Neuronal stem cell (in vitro differentiated cells): ENCODE results near the gene PIK3R5.

Experiments
- DNase-seq: peaks from one replicate; pipeline ENCODE4 v3.0.0-alpha.2; 2013; ENCODE audit warnings: low spot score
- H2AFZ ChIP-seq: one replicate; pipeline ENCODE4 v1.6.1; 2013; ENCODE audit warnings: mild to moderate bottlenecking, low read length, inconsistent platforms
- H2AK5ac ChIP-seq: 2 replicates; pipeline ENCODE4 v1.6.1; 2013; ENCODE audit warnings: low read depth, mild to moderate bottlenecking, inconsistent platforms, low read length, moderate library complexity, mixed read lengths
- H2BK120ac ChIP-seq: 2 replicates; pipeline ENCODE4 v1.6.1; 2013; ENCODE audit warnings: low read depth, mild to moderate bottlenecking, inconsistent platforms, low read length, moderate library complexity, mixed read lengths
- H2BK12ac ChIP-seq: one replicate; pipeline ENCODE4 v1.6.1; 2013; ENCODE audit warnings: low read length, inconsistent platforms
- H2BK15ac ChIP-seq: 2 replicates; pipeline ENCODE4 v1.6.1; 2013; ENCODE audit warnings: mild to moderate bottlenecking, low read length, inconsistent platforms, mixed read lengths
- H2BK5ac ChIP-seq: one replicate; pipeline ENCODE4 v1.6.1; 2013; ENCODE audit warnings: inconsistent platforms, mild to moderate bottlenecking, low read length, moderate library complexity
- H3K14ac ChIP-seq: one replicate; pipeline ENCODE4 v1.6.1; 2013; ENCODE audit warnings: low read length, inconsistent platforms
- H3K18ac ChIP-seq: 2 replicates; pipeline ENCODE4 v1.6.1; 2013; ENCODE audit warnings: low read length, inconsistent platforms
- H3K23ac ChIP-seq: 2 replicates; pipeline ENCODE4 v1.6.1; 2013; ENCODE audit warnings: low read depth, mild to moderate bottlenecking, mixed read lengths, low read length, inconsistent platforms; ENCODE audit not compliant: poor library complexity
- H3K27ac ChIP-seq: replicated peaks from 3 replicates; pipeline ENCODE4 v1.5.1; 2013; ENCODE audit warnings: low read length, inconsistent platforms
- H3K27me3 ChIP-seq, 3 experiments: 2 replicates each; pipeline ENCODE4 v1.6.1; 2013; ENCODE audit warnings: low read length in 3 of 3, mild to moderate bottlenecking in 2 of 3, inconsistent platforms in 1 of 3, low read depth in 1 of 3, mixed read lengths in 1 of 3, moderate library complexity in 1 of 3; ENCODE audit not compliant: control insufficient read depth in 3 of 3, insufficient read depth in 3 of 3
- H3K36me3 ChIP-seq, 2 donors: replicated peaks in 1 of 2; 2 replicates each; pipeline ENCODE4 v1.6.1; 2013; ENCODE audit warnings: low read length in 2 of 2; ENCODE audit not compliant: control insufficient read depth in 2 of 2, insufficient read depth in 2 of 2
- H3K4ac ChIP-seq: 2 replicates; pipeline ENCODE4 v1.6.1; 2013; ENCODE audit warnings: inconsistent platforms, mild to moderate bottlenecking, low read length, moderate library complexity
- H3K4me1 ChIP-seq, 2 donors: 1 replicate in 1 of 2; 2 replicates in 1 of 2; pipeline ENCODE4 v1.6.1; 2013; ENCODE audit warnings: low read length in 2 of 2, low read depth in 1 of 2; ENCODE audit not compliant: control insufficient read depth in 2 of 2, insufficient read depth in 1 of 2
- H3K4me2 ChIP-seq: one replicate; pipeline ENCODE4 v1.6.1; 2013; ENCODE audit warnings: mild to moderate bottlenecking, low read length, inconsistent platforms; ENCODE audit not compliant: insufficient read depth, poor library complexity, severe bottlenecking
- H3K4me3 ChIP-seq, 2 donors: 2 replicates each; pipeline ENCODE4 v1.5.1; 2013; ENCODE audit warnings: low read length in 2 of 2, mild to moderate bottlenecking in 2 of 2, inconsistent platforms in 1 of 2, moderate library complexity in 1 of 2
- H3K79me1 ChIP-seq: one replicate; pipeline ENCODE4 v1.6.1; 2013; ENCODE audit warnings: low read depth, mild to moderate bottlenecking, inconsistent platforms, low read length, moderate library complexity
- H3K9ac ChIP-seq: one replicate; pipeline ENCODE4 v1.6.1; 2013; ENCODE audit warnings: mild to moderate bottlenecking, low read depth, low read length, inconsistent platforms; ENCODE audit not compliant: poor library complexity
- H3K9me3 ChIP-seq, 2 donors: replicated peaks in 1 of 2; 2 replicates each; pipeline versions ENCODE3 to v1.6.1; 2013; ENCODE audit warnings: low read length in 2 of 2, mild to moderate bottlenecking in 2 of 2, inconsistent platforms in 1 of 2, low read depth in 1 of 2, mixed read lengths in 1 of 2, moderate library complexity in 1 of 2; ENCODE audit not compliant: control insufficient read depth in 2 of 2, insufficient read depth in 1 of 2
- H4K8ac ChIP-seq: one replicate; pipeline ENCODE4 v1.6.1; 2013; ENCODE audit warnings: low read depth, mild to moderate bottlenecking, inconsistent platforms, low read length, moderate library complexity
- H4K91ac ChIP-seq: one replicate; pipeline ENCODE4 v1.6.1; 2013; ENCODE audit warnings: low read length, low read depth, mild to moderate bottlenecking, inconsistent platforms; ENCODE audit not compliant: poor library complexity
- WGBS, 2 donors: extraction: QIAGEN DNeasy Blood & Tissue Kit; methylation state at CpG; one replicate each; pipeline ENCODE4 v1.1.7; 2013; ENCODE audit warnings: missing lambda C conversion rate in 2 of 2, mixed read lengths in 1 of 2; ENCODE audit not compliant: insufficient read length in 2 of 2, insufficient replicate concordance in 1 of 2; ENCODE audit errors: extremely low coverage in 2 of 2; 5-methylcytosine and 5-hydroxymethylcytosine counted together

PIK3R5 gene

DNA sequence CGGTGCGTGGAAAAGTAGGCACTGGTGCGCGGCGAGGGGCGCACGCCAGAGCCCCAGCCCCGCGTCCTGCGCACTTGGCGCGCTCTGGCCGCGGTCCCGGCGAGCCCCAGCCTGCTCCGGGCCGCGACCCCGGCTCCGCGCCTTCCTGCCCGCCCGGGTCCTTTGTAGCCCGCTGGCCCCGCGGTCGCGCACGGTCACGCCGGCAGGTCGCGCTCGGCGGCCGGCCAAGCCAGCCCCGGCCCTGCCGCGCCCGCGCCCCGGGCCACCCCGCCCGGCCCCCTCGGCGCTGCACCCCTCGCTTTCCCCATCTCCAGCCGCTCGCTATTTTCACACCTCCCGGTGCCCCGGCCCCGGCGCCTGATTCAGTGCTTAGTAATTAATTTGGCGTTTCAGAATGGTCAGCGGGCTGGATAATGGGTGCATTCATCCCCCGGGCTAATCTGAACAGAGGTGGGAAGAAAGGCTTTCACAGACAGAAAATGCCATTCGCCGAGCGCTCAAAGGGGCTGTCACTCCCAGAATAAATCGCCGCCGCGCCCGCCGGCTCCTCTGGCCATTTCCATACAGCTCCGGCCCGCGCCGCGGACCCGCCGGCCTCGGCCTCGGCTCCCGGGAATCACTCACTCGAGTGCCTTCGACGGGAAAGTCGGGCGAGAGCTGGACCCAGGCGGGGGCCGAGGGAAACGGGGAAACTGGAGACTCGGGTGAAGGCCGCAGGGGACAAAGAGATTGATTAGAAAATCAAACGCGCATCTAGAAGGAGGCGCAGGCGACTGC, 38.0 kb upstream of the PIK3R5 start:
- H3K27me3 ChIP-seq: peaks cover 5 to 56% (median 42%) of the 10 kb centered on the region in 3 experiments
- DNase-seq: peak; percentile 88
- WGBS, 2 donors: no CpG with 5 or more reads among the region's 90 CpGs

DNA sequence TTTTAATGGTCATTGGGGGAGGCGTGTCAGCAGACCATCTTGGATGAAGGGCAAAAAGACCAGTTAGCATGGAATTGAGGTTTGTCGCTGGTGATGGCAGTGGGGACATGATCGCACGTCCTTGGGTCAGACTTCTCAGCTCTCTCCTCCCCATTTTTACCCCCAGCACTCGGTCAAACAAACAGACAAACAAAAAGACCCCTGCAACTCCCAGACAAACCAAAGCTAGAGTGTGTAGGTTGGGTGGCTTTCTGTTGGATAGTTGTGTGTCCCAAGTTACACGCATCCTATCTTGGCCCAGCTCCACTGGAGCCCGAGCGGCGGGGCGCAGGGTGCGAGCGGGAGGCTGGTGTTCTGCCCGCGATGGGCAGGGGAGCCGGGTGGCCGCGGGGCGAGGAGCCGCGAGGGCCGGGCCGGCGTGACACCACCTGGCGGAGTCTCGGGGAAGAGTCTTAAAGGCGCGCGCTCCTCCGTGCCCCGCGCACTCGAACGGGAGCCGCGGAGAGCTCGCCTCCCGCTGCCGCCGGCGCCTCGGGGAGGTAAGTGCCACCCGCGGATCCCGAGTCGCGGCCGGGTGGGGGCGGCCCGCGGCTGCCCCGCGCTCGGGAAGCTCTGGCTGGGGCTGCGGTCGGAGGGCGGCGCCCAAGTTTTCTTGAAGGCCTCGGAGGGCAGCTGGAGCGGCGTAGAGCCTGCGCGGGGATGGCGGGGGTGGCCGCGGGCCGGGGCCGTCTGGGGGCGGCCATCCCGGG, 37.3 kb upstream of the PIK3R5 start:
- peaks cover 3 to 16% of the 10 kb centered on the region in 2 donors for H3K4me1 ChIP-seq
- H3K23ac ChIP-seq: peak overlapping the region; percentile 27
- peak overlapping the region; percentile 35 to 76 for H3K4me3 ChIP-seq
- H3K14ac ChIP-seq: no peak overlapping the region
- no peak overlapping the region for H4K8ac ChIP-seq
- H3K9me3 ChIP-seq: peaks cover 5 to 10% of the 10 kb centered on the region in 2 donors
- no peaks in the 10 kb centered on the region for H3K36me3 ChIP-seq
- H2AK5ac ChIP-seq: no peak overlapping the region
- peak overlapping the region; percentile 93 for H2AFZ ChIP-seq
- DNase-seq: peak; percentile 62
- H2BK5ac ChIP-seq: no peak overlapping the region
- WGBS, 2 donors: no CpG with 5 or more reads among the region's 69 CpGs
- no peaks in the 10 kb centered on the region for H3K79me1 ChIP-seq
- H3K27ac ChIP-seq: no peak overlapping the region
- peak overlapping the region; percentile 97 for H3K18ac ChIP-seq
- peak overlapping the region; percentile 77 for H2BK120ac ChIP-seq
- no peak overlapping the region for H3K4ac ChIP-seq
- peak overlapping the region; percentile 1 for H2BK15ac ChIP-seq
- H3K9ac ChIP-seq: no peak overlapping the region
- H3K4me2 ChIP-seq: peak overlapping the region; percentile 88
- H2BK12ac ChIP-seq: no peak overlapping the region
- H4K91ac ChIP-seq: no peak overlapping the region
- H3K27me3 ChIP-seq: peaks cover 5 to 56% (median 42%) of the 10 kb centered on the region in 3 experiments

More for the DNA sequence above, 38.0 kb upstream of the PIK3R5 start:
- no peaks in the 10 kb centered on the region for H3K36me3 ChIP-seq
- H2BK5ac ChIP-seq: peak overlapping the region; percentile 35
- no peak overlapping the region for H4K91ac ChIP-seq
- peak overlapping the region; percentile 88 for H3K4me2 ChIP-seq
- H2AFZ ChIP-seq: peak overlapping the region; percentile 93
- H3K9me3 ChIP-seq: peaks cover 5 to 10% of the 10 kb centered on the region in 2 donors
- no peaks in the 10 kb centered on the region for H3K79me1 ChIP-seq
- H3K14ac ChIP-seq: no peak overlapping the region
- H3K4ac ChIP-seq: no peak overlapping the region
- no peak overlapping the region for H3K27ac ChIP-seq
- H2AK5ac ChIP-seq: no peak overlapping the region
- peak overlapping the region; percentile 27 for H3K9ac ChIP-seq
- H2BK120ac ChIP-seq: peak overlapping the region; percentile 77
- no peak overlapping the region for H2BK12ac ChIP-seq
- H2BK15ac ChIP-seq: peak overlapping the region; percentile 23
- H4K8ac ChIP-seq: no peak overlapping the region
- peak overlapping the region; percentile 97 for H3K18ac ChIP-seq
- H3K4me1 ChIP-seq: peaks cover 3 to 16% of the 10 kb centered on the region in 2 donors
- peak overlapping the region; percentile 35 to 76 for H3K4me3 ChIP-seq
- H3K23ac ChIP-seq: no peak overlapping the region

DNA sequence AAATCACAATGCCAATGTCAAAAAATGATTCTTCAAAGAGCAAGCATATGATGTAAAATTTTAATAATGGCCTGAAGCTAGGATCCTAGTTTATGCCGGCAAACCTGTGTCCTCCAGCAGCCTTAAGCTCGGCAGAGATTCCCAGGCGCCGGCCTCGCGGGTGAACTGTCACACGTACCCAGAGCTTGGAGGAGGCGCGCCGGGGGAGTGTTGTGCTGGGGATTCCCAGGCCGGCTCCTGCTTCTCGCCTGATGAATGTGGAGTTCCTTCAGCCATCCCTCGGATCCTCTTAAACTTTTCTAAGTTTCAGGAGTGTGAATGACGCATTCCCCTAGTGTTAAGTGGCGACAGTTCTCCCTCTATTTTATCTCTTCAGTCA, 36.7 kb upstream of the PIK3R5 start:
- Histone ChIP-seq H3K9me3 (peaks cover 5 to 10% of the 10 kb centered on the region in 2 donors), H4K8ac (no peak overlapping the region), H2AK5ac (no peak overlapping the region), H3K18ac (no peak overlapping the region), H3K4me3 (no peak overlapping the region), H2BK15ac (no peak overlapping the region), H3K4ac (no peak overlapping the region), H2BK12ac (no peak overlapping the region), H3K27ac (no peak overlapping the region), H2AFZ (peak overlapping the region; percentile 93), H4K91ac (no peak overlapping the region), H2BK120ac (no peak overlapping the region), H3K79me1 (no peaks in the 10 kb centered on the region), H3K9ac (no peak overlapping the region), H3K4me1 (peaks cover 3 to 16% of the 10 kb centered on the region in 2 donors), H3K23ac (no peak overlapping the region), H3K14ac (no peak overlapping the region), H3K27me3 (peaks cover 5 to 56% (median 42%) of the 10 kb centered on the region in 3 experiments), H3K36me3 (no peaks in the 10 kb centered on the region), H2BK5ac (no peak overlapping the region), H3K4me2 (peak overlapping the region; percentile 88)
- no CpG with 5 or more reads among the region's 15 CpGs for WGBS, 2 donors
- no peak for DNase-seq

DNA sequence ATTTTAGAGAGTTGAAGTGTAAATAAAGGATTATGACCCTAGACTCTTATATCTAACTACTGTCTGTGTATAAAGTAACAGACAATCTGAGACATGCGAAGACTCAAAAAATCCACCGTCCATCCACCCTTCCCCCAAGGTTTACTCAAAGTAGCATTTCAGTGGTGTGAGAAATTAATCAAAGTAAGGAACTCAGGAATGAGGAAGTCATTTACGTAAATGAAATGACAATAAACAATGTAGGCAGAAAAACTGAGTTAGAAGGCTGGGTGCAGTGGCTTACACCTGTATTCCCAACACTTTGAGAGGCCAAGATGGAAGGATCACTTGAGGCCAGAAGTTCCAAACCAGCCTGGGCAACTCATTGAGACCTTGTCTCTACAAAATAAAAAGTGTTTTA, 36.1 kb upstream of the PIK3R5 start:
- H3K4me1 ChIP-seq: peaks cover 3 to 16% of the 10 kb centered on the region in 2 donors
- no peak overlapping the region for H2AFZ ChIP-seq
- no peak overlapping the region for H2AK5ac ChIP-seq
- H3K14ac ChIP-seq: no peak overlapping the region
- no peak overlapping the region for H3K27ac ChIP-seq
- H3K4me3 ChIP-seq: no peak overlapping the region
- no peak overlapping the region for H2BK15ac ChIP-seq
- DNase-seq: no peak
- no peak overlapping the region for H3K4ac ChIP-seq
- H3K23ac ChIP-seq: no peak overlapping the region
- no peak overlapping the region for H3K18ac ChIP-seq
- H2BK12ac ChIP-seq: no peak overlapping the region
- peaks cover 5 to 10% of the 10 kb centered on the region in 2 donors for H3K9me3 ChIP-seq
- peaks cover 5 to 53% (median 41%) of the 10 kb centered on the region in 3 experiments for H3K27me3 ChIP-seq
- no peaks in the 10 kb centered on the region for H3K36me3 ChIP-seq
- no peak overlapping the region for H2BK5ac ChIP-seq
- no peak overlapping the region for H4K91ac ChIP-seq
- no peaks in the 10 kb centered on the region for H3K79me1 ChIP-seq
- no peak overlapping the region for H3K4me2 ChIP-seq
- no peak overlapping the region for H2BK120ac ChIP-seq
- no CpG with 5 or more reads among the region's 3 CpGs for WGBS, 2 donors
- H4K8ac ChIP-seq: no peak overlapping the region
- no peak overlapping the region for H3K9ac ChIP-seq
